Keratinocyte (primary cell): ENCODE measurements around the gene NDN. TPM values are rescaled to one million over a fixed set of nuclear protein-coding genes. Genes with fewer than 3 reads are reported as not detected.

Experiments used
- DNase-seq: peaks from one replicate; pipeline ENCODE4 v3.0.0-alpha.2; 2011; ENCODE audit warnings: low read depth, missing footprints, low spot score
- FAIRE-seq: peaks from 2 replicates; lab custom pipeline; 2011; peaks lifted over from hg19 to GRCh38; lab: Jason Lieb, UNC
- H2AFZ ChIP-seq: 2 replicates; pipeline ENCODE4 v1.6.0; 2012; ENCODE audit warnings: low read length, control low read depth, inconsistent platforms; ENCODE audit not compliant: control insufficient read depth
- H3K27ac ChIP-seq: 2 replicates; pipeline ENCODE4 v1.5.1; 2011; ENCODE audit warnings: low read length; ENCODE audit not compliant: control insufficient read depth, insufficient read depth
- H3K27me3 ChIP-seq: 3 replicates; pipeline ENCODE4 v1.6.0; 2011; ENCODE audit warnings: low read length; ENCODE audit not compliant: control insufficient read depth, insufficient read depth; ENCODE audit errors: extremely low read depth
- H3K36me3 ChIP-seq, 2 experiments: 2 replicates in 1 of 2; 3 replicates in 1 of 2; pipeline ENCODE4 v1.5.1; 2011; ENCODE audit warnings: low read length in 2 of 2, mild to moderate bottlenecking in 1 of 2; ENCODE audit not compliant: control insufficient read depth in 2 of 2, insufficient read depth in 2 of 2; ENCODE audit errors: extremely low read depth in 1 of 2
- H3K4me1 ChIP-seq: 3 replicates; pipeline ENCODE4 v1.5.1; 2011; ENCODE audit warnings: low read length; ENCODE audit not compliant: control insufficient read depth, insufficient read depth; ENCODE audit errors: extremely low read depth
- H3K4me2 ChIP-seq: 3 replicates; pipeline ENCODE4 v1.6.0; 2011; ENCODE audit warnings: low read depth, low read length; ENCODE audit not compliant: control insufficient read depth, insufficient read depth; ENCODE audit errors: extremely low read depth
- H3K4me3 ChIP-seq, 3 experiments: fragments of 200-600 bp in 1 of 3; sonication (generic) in 1 of 3; 2 replicates in 2 of 3; 3 replicates in 1 of 3; pipeline ENCODE4 v1.5.1; 2011 to 2016; ENCODE audit warnings: low read length in 3 of 3, mild to moderate bottlenecking in 3 of 3, control low read depth in 2 of 3, inconsistent platforms in 1 of 3, low read depth in 1 of 3, mixed read lengths in 1 of 3, mixed run types in 1 of 3, moderate library complexity in 1 of 3; ENCODE audit not compliant: control insufficient read depth in 2 of 3, insufficient read depth in 2 of 3; ENCODE audit errors: extremely low read depth in 1 of 3
- H3K79me2 ChIP-seq: 2 replicates; pipeline ENCODE4 v1.6.0; 2012; ENCODE audit warnings: low read length; ENCODE audit not compliant: control insufficient read depth, insufficient read depth
- H3K9ac ChIP-seq: 3 replicates; pipeline ENCODE4 v1.6.0; 2011; ENCODE audit warnings: low read length; ENCODE audit not compliant: control insufficient read depth, insufficient read depth; ENCODE audit errors: extremely low read depth
- H3K9me1 ChIP-seq: 3 replicates; pipeline ENCODE4 v1.6.0; 2011; ENCODE audit warnings: low read length; ENCODE audit not compliant: control insufficient read depth, insufficient read depth; ENCODE audit errors: extremely low read depth
- H3K9me3 ChIP-seq: 2 replicates; pipeline ENCODE4 v1.5.1; 2012; ENCODE audit warnings: low read depth, low read length; ENCODE audit not compliant: control insufficient read depth
- H4K20me1 ChIP-seq: 3 replicates; pipeline ENCODE4 v1.6.0; 2011; ENCODE audit warnings: low read length; ENCODE audit not compliant: control insufficient read depth, insufficient read depth; ENCODE audit errors: extremely low read depth
- CTCF ChIP-seq, 3 experiments: IDR thresholded peaks in 1 of 3; conservative IDR thresholded peaks in 1 of 3; optimal IDR thresholded peaks in 1 of 3; 2 replicates in 2 of 3; 3 replicates in 1 of 3; pipeline versions ENCODE3 to v1.5.1; 2011; ENCODE audit warnings: low read length in 3 of 3, mild to moderate bottlenecking in 3 of 3, moderate library complexity in 2 of 3, control low read depth in 1 of 3, inconsistent platforms in 1 of 3; ENCODE audit not compliant: insufficient read depth in 2 of 3; ENCODE audit errors: extremely low read depth in 1 of 3
- EZH2 ChIP-seq: IDR thresholded peaks from one replicate; pipeline ENCODE4 v1.6.1; 2012; ENCODE audit warnings: inconsistent platforms, mild to moderate bottlenecking, low read length, moderate library complexity
- dilution Hi-C: fragments of 300-500 bp; cut with MboI; formaldehyde crosslinking; loops from one replicate; pipeline ENCODE4 v1.7.0; 2020; ENCODE audit warnings: low sequenced_read_pairs; ENCODE audit not compliant: extremely low pct_ligation_motif_present
- polyA plus RNA-seq, 5 experiments: library from polyadenylated mRNA; depleted of rRNA in 3 of 5; stranded (reverse) in 3 of 5; stranded (forward) in 1 of 5; unstranded in 1 of 5; fragments of >200 nt; gene quantifications; 1 replicate in 1 of 5; 2 replicates in 3 of 5; 3 replicates in 1 of 5; pipeline versions ENCODE4 v1.2.1 to v1.2.3, GENCODE V29; 2011 to 2012; ENCODE audit warnings: missing spikeins in 2 of 5, low read depth in 1 of 5, low replicate concordance in 1 of 5

NDN gene
- polyA plus RNA-seq, 1 donor (not counting 4 experiments of a cell fraction or from before 2014, with no cell fraction given), result 0.76 TPM

- no peak for DNase-seq
- no peak for FAIRE-seq
Measured at GRCh38 chr15:23645371-23646164, 41.5 kb downstream of the NDN start.

GRCh38 chr15:23644829-23645228, 42.3 kb downstream of the NDN start:
- Histone ChIP-seq H3K4me2 (no peak overlapping the region), H4K20me1 (no peaks in the 10 kb centered on the region), H3K79me2 (no peaks in the 10 kb centered on the region), H3K9me3 (peaks cover 3% of the 10 kb centered on the region), H3K9me1 (no peaks in the 10 kb centered on the region), H3K4me3 (no peak overlapping the region), H3K9ac (no peak overlapping the region), H3K4me1 (no peaks in the 10 kb centered on the region), H3K27ac (no peak overlapping the region), H3K36me3 (no peaks in the 10 kb centered on the region), H3K27me3 (no peaks in the 10 kb centered on the region), H2AFZ (no peak overlapping the region)
- FAIRE-seq, result no peak
- dilution Hi-C loops, result no loop called here
- no peak for TF ChIP-seq EZH2
- no peak for TF ChIP-seq CTCF (optimal IDR thresholded peaks at IDR 0.05 in 1 of 3, IDR thresholded peaks at IDR 0.05 in 1 of 3, conservative IDR thresholded peaks at IDR 0.05 in 1 of 3; ENCODE audit: extremely low read depth in 1 of 3, insufficient read depth in 2 of 3, low read length in 3 of 3)
- DNase-seq, result no peak

More at GRCh38 chr15:23645371-23646164, 41.5 kb downstream of the NDN start:
- H3K9ac ChIP-seq, result no peak overlapping the region
- H3K4me3 ChIP-seq, result no peak overlapping the region
- H3K9me3 ChIP-seq, result peaks cover 3% of the 10 kb centered on the region
- no peak overlapping the region for H3K27ac ChIP-seq
- TF ChIP-seq CTCF (optimal IDR thresholded peaks at IDR 0.05 in 1 of 3, IDR thresholded peaks at IDR 0.05 in 1 of 3, conservative IDR thresholded peaks at IDR 0.05 in 1 of 3; ENCODE audit: extremely low read depth in 1 of 3, insufficient read depth in 2 of 3, low read length in 3 of 3) (no peak), EZH2 (no peak)
- no peaks in the 10 kb centered on the region for H3K9me1 ChIP-seq
- no peaks in the 10 kb centered on the region for H4K20me1 ChIP-seq
- H3K27me3 ChIP-seq, result no peaks in the 10 kb centered on the region
- no peaks in the 10 kb centered on the region for H3K4me1 ChIP-seq
- no peak overlapping the region for H3K4me2 ChIP-seq
- dilution Hi-C loops, result no loop called here
- H3K79me2 ChIP-seq, result no peaks in the 10 kb centered on the region
- no peaks in the 10 kb centered on the region for H3K36me3 ChIP-seq
- H2AFZ ChIP-seq, result no peak overlapping the region
